GM21825 (cell line): ENCODE data around the gene TMEM79.

Experiments
- ATAC-seq: cut with Tn5 transposase; IDR thresholded peaks from one replicate; pipeline ENCODE4 v1.9.1; 2021; ENCODE audit warnings: mild to moderate bottlenecking, moderate library complexity; ENCODE audit not compliant: unreplicated experiment

The TMEM79 gene

GRCh38 chr1:156262461-156263287 lies 21.5 kb upstream of the TMEM79 start:
- no peak for ATAC-seq

- no peak for ATAC-seq
Measured at GRCh38 chr1:156263288-156263655, 20.9 kb upstream of the TMEM79 start.

GRCh38 chr1:156266051-156266450 lies 18.1 kb upstream of the TMEM79 start:
- no peak for ATAC-seq

GRCh38 chr1:156268336-156268735 lies 15.8 kb upstream of the TMEM79 start:
- no peak for ATAC-seq

DNA sequence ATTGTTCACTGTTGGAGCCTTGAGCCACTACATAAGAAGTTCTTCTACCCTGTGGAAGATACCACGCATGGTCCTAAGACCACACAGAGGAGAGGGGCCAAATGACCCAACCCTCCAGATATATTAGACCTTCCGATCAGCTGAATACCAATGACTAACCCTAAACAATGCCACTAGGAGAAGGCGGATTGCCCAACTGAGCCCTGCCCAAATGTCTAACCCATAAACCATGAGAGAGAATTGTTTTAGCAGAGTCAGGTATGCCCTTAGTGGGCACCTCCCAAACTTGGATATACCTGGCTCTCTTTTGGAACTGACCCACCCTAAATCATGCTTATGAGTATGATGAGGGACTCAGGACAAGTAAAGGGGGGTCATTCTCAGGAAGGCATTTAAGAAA lies 13.8 kb upstream of the TMEM79 start:
- no peak for ATAC-seq

DNA sequence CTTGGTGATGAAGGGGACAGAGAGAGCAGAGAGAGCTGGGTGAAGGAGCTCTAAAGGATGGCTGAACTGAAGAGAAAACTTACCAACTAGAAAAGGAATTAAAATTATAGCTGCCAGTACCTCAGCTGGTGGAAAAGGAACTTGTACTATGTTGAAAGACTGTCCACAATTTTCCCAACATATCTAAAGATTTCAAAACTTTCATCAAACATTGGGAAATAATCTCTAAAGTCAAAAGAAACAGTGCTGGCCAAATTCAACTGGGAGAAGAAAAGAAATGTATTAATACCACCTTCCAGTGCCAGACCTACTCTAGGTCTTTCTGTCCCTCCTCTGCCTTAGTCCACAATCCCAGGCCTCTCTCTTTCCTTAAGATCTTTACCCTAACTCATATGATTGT lies 7.6 kb upstream of the TMEM79 start:
- ATAC-seq, result no peak

DNA sequence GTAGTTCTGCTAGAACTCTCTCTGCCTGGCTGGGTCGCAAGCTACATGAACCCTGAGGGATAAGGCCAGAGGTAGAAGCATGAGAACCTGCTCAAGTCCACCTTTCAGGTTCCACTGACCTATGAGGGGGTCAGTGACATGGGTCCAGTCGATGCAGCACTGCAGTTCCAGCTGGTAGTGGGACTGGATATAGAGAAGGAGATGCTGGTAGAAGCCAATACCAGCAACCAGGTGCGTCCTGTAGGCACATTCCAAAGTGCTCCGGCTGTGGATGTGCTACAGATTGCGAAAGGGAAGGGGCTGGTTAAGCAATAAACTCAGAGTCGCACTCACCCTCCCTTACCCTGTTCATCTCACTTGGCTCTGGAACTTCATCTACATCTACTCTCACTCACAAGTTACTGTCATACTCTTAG lies 7.2 kb upstream of the TMEM79 start:
- no peak for ATAC-seq

- no peak for ATAC-seq
Measured at GRCh38 chr1:156279837-156280236, 4.3 kb upstream of the TMEM79 start.

DNA sequence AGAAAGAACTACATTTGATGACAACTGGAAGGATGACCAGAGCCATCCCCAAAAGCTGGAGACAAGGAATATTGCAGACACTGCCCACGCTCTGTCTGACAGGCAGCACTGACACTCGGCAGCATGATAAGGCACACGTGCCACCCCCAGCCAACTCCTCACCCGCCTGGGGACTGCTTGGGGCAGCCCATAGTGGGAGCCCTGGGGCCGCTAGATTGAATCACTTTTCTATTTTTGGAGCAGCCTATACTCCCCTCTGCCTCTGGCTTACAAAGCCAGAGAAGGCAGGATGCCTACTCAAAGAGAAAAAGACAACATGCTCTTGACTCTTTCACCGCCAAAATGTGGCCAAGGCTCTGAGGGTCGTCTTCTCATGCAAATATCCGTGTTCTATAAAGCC lies 2.8 kb upstream of the TMEM79 start:
- no peak for ATAC-seq

DNA sequence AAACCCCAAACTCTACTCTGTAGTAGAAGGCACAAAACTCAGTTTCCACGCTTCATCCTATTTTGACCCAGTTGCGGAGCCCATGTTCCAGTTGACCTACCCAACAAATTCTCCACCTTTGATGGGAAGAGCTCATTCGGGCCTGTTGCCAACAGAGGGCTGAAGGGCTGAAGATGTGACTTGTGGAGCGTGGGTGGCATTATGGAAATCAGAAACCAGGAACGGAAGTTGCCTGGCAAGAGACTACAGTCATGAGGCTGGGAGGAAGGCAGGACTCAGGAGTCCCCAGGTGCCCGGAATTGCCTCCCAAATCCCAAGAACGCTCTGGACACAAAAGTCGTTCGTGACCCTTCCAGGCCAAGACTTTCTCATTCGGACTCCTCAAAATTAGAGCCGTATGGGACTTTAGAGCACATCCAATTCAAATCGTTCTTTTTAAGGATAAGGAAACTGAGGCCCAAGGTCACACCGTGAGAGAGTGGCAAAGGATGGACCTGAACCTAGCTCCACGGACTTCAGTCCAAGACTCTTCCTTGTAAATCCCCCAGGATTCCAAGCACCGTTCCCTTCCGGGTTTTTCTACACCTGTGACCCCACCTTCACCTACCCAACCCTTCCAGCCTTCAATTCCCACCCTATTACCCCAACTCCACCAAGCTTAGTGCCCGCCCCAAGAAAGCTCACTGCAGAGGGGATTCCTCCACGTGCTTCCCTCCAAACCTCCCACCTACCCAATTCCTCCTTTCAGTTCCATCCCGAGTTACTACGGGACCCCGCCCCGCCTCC lies 2.2 kb upstream of the TMEM79 start:
- ATAC-seq, result peak; percentile 4

DNA sequence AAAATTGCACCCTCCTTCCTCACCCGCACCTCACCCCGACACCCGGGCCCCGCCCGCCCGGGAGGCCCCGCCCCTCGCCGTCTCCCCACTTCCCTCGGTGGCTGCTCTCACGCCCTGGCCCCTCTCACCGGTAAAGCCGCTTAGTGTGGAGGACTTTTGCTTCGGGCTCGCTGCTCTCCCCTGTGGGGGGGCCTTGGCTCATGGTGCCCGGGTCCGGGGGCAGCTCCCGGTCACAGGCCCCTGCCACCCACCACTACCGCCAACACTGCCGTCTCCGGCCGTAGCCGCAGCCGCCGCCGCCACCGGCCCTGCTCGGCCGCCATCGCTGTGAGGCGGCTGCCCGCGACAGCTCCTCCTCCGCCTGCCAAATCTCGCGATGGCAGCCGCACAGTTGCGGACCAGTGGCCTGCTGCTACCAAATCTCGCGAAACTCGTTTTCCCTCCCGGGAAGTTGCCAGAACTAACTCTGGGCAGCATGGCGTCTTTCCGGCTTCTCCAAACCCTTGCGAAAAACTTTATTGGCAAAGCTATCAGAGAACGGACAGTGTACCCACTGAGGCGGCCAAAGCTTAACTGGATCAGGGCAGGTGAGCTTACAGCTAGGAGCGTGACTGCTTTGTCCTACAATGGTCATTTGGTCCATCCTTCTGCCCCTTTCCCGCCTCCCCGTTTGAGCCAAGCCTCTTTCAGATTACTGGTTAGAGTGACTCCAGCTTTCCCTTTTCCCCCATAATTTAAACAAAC lies 1.5 kb upstream of the TMEM79 start, which contains the start of gene SMG5:
TSS of gene SMG5 (minus strand) at position 347 of the 744 bp plus-strand sequence. CDS start at position 202, 145 bp downstream.
- peak; percentile 66 for ATAC-seq

GRCh38 chr1:156283521-156283920 lies 604 bp upstream of the TMEM79 start:
- ATAC-seq, result no peak

GRCh38 chr1:156284757-156285156 lies 632 bp downstream of the TMEM79 start:
- no peak for ATAC-seq

- ATAC-seq, result no peak
Measured at GRCh38 chr1:156285437-156285836, 1.3 kb downstream of the TMEM79 start.

DNA sequence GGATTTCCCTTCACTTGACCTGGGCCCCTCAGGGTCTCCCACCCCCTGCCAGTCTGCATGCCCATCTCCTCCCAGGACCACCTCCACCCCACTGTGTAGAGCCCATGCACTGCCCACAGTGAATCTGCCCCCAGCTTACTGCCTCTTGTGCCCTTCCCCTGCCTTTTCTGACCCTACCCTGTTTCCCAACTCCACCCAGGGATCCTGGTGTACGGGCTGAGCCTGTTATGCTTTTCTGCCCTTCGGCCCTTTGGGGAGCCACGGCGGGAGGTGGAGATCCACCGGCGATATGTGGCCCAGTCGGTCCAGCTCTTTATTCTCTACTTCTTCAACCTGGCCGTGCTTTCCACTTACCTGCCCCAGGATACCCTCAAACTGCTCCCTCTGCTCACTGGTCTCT lies 1.9 kb downstream of the TMEM79 start:
- no peak for ATAC-seq

GRCh38 chr1:156289857-156290256 lies 5.7 kb downstream of the TMEM79 start:
- ATAC-seq, result no peak

- no peak for ATAC-seq
Measured at GRCh38 chr1:156291226-156292061, 7.3 kb downstream of the TMEM79 start.

DNA sequence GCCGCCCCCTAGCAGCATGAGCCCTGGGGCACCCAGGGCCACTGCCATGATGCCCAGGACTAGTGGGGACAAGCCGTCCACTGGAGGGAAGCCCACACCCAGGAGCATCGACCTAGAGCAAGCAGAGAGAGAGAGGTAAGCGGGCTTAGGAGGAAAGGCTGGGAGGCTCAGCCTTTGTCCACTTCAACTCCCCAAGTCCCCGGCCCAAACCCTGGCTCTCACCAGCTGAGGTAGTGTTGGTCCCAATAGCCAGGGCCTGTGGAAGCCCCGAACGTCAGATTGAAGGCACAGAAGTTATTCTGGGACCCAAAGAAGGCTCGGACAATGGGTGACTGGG lies 8.9 kb downstream of the TMEM79 start:
- no peak for ATAC-seq

DNA sequence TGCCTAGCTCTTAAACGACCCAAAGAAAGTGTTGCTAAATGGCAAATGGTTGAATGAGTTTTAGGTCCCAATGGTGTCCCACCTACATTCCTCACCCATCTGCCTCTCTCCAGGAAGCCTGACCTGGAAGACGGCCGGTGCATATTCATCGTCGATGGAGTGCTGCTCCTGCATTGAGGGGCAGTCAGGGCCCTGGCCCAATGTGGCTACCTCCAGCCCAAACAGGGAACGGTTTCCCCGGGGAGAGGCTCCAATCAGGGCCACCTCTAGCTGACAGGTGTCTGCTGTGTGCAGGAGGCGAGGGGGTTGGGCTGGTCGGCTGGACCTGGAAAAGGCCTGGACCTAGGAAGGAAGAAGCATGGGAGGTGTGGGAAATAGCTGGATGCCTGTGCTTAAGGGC lies 9.8 kb downstream of the TMEM79 start:
- no peak for ATAC-seq

DNA sequence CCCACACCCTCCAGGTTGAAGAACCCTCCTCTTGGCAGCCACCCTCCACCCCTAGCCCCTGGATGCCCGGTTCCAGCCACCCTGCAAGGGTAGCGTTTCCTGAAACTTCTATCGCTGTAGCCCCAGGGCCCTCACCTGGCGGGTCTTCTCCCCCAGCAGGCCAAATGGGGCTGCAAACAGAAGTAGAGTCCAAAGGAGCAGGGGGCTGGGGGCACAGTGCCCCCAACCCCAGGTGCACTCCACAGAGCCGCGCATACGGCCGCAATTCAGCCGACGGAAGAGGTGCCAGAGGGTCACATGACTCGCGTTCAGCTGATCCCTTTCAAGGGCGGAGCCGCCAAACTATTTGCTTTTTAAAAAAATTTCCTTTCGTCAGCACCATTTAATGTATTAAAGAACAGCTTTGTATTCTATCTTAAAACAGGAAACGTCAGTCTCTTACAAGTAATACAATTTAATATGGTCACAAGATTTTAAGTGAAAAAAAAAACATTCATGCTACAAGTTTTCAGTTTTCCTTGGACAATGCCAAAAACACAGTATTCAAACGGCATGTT lies 11.3 kb downstream of the TMEM79 start, which contains the start of gene GLMP:
TSS of gene GLMP (minus strand) at position 289 of the 557 bp plus-strand sequence. CDS start at position 255, 34 bp downstream.
- ATAC-seq, result no peak
